Right lobe of liver (tissue), 4 donors: Measurements from ENCODE around the gene RHEBL1.

Source experiments
- POLR2A ChIP-seq: fragments of 450-650 bp; IDR thresholded peaks from one replicate; pipeline ENCODE4 v1.6.1; 2017; ENCODE audit warnings: antibody characterized with exemption, mild to moderate bottlenecking
- TF ChIP-seq, protein P1 (sequence below), 4 donors: fragments of 200-600 bp in 3 of 4; fragments of 450-650 bp in 1 of 4; IDR thresholded peaks; one replicate each; pipeline versions ENCODE4 v1.5.1 to v1.8.0; 2016 to 2022; ENCODE audit warnings: antibody characterized with exemption in 4 of 4, mild to moderate bottlenecking in 2 of 4
- donor health status: DM: no; HTN: no; CAD: no.
- donor health status: DM: no; HTN: no; CAD: no.
- donor health status: DM: no; HTN: yes; CAD: no.

DNA sequence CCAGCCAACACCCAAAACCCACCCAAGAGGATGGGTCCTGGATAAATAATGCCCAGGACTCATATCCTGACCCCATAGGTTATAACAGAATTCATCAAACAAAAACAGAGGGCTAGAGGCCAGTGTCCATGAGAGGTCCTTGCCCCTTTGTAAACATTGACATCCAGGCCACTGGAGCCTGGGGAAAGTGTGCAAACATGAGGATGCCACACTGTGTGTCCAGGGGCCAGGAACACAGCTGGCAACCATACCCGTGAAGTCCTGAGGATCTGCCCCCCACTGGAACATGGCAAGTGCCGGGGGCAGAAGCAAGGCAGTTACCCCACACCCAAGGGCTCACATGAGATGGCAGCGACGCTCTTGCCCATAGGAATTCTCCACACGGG, 5.0 kb downstream of the RHEBL1 start:
- TF ChIP-seq, protein P1, sequence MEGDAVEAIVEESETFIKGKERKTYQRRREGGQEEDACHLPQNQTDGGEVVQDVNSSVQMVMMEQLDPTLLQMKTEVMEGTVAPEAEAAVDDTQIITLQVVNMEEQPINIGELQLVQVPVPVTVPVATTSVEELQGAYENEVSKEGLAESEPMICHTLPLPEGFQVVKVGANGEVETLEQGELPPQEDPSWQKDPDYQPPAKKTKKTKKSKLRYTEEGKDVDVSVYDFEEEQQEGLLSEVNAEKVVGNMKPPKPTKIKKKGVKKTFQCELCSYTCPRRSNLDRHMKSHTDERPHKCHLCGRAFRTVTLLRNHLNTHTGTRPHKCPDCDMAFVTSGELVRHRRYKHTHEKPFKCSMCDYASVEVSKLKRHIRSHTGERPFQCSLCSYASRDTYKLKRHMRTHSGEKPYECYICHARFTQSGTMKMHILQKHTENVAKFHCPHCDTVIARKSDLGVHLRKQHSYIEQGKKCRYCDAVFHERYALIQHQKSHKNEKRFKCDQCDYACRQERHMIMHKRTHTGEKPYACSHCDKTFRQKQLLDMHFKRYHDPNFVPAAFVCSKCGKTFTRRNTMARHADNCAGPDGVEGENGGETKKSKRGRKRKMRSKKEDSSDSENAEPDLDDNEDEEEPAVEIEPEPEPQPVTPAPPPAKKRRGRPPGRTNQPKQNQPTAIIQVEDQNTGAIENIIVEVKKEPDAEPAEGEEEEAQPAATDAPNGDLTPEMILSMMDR (IDR thresholded peaks at IDR 0.05), result no peak
- no peak for TF ChIP-seq POLR2A
